D721Med (cell line): ENCODE data around the gene RHO.

Experiments used
- DNase-seq: peaks from one replicate; pipeline ENCODE4 v3.0.0; 2011; ENCODE audit warnings: low spot score; ENCODE audit not compliant: insufficient read length
- FAIRE-seq: peaks from 2 replicates; lab custom pipeline; 2011; peaks lifted over from hg19 to GRCh38; lab: Jason Lieb, UNC
- CTCF ChIP-seq: IDR thresholded peaks from 2 replicates; pipeline ENCODE4 v1.5.1; 2012; ENCODE audit warnings: mild to moderate bottlenecking, control low read depth; ENCODE audit not compliant: insufficient read depth; ENCODE audit errors: missing control alignments

RHO gene

GRCh38 chr3:129517516-129517915, 10.9 kb upstream of the RHO start:
- DNase-seq, result no peak
- no peak for FAIRE-seq
- TF ChIP-seq CTCF, result no peak

DNA sequence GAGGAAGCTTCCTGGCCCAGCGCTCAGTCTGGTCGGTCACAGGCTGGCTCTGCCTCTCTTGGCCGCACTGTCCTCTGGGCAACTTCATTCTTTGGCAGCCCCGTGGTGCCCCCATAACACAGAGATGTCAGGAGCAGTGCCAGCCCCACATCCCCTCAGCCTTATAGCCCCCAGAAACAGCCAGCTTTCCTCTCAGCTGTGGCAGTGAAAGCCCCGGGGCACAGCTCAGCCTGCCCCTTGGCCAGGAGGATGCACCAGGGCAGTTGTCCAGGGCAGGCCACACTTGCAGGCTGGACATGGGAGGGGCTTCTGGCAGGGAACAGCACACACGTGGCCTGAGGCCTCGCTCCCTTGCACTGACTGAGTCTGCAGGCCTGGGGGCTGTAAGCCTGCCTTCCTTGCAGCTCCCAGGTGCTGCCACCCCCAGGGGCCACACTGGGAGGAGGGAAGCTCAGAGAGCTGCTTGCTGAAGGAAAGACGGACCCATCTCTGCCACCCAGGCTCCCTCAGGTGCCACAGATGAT, 10.3 kb upstream of the RHO start:
- DNase-seq (no peak), FAIRE-seq (no peak)
- TF ChIP-seq CTCF, result no peak

DNA sequence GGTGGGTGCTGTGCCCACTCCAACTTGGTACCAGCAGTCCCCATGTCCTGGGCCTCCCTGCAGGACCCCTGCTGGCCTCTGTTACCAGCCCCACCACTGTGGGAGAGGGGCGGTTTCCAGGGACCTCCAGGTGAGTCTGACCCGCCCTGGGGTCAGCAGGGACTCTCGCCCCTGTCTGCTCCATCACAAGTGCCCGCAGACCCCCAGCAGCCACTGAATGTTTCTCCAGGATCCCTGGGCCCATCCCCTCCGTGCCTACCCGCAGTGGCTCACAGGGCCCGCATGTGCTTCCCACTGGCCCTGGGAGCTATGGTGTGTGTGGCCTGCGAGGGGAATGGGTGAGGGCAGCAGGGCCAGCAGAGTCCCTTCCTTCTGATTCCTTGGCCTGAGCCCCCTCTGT, 9.9 kb upstream of the RHO start:
- no peak for TF ChIP-seq CTCF
- no peak for DNase-seq
- no peak for FAIRE-seq

- DNase-seq, result no peak
- no peak for TF ChIP-seq CTCF
- FAIRE-seq, result no peak
Observed at GRCh38 chr3:129519449-129519848, 9.0 kb upstream of the RHO start.

GRCh38 chr3:129519896-129520715, 8.3 kb upstream of the RHO start:
- DNase-seq (no peak), FAIRE-seq (no peak)
- TF ChIP-seq CTCF, result no peak

DNA sequence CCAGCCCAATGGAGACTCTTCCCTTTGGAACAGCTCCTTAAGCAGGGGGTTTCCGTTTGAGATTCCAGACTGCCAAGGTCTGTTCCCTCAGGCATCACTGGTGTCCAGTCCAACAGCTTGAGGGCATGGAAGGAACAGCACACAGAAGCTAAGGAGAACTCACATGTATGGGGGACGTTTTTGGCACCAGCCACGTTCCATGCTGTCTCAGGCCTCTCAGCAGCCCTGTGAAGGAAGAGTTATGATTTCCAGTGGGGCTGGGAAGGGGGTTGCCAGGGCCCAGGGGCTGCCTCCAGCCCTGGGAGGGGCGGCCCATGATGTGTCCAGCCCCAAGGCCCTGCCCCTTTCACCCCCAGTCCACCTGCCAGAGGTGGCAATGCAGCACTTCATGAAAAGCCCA, 7.5 kb upstream of the RHO start:
- no peak for FAIRE-seq
- TF ChIP-seq CTCF, result no peak
- no peak for DNase-seq

DNA sequence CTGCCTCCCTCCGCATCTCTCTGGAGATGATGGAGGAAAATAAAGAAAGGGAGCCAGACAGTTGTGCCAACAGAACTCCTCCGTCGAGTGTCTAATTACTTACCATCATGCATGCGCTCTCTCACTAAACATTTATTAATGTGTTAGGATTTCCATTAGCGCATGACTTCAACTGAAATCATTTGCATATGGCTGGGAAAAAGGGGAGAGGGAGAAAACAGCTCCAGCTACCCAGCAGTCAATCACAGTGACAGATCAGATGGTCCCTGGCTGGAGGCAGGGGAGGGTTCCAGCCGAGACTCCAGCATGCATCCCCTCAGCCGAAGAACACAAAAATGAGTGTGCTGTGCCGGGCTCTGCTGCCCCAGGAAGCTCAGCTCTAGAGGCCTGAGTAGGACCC, 6.8 kb upstream of the RHO start:
- DNase-seq (no peak), FAIRE-seq (no peak)
- no peak for TF ChIP-seq CTCF
